CD4-positive, alpha-beta memory T cell (primary cell): Measurements from ENCODE around the gene PLXNA1. TPM values are rescaled to one million over a fixed set of nuclear protein-coding genes. Genes with fewer than 3 reads are reported as not detected.

ENCODE experiments used
- CTCF ChIA-PET: fragments of 350-600 bp; sonication (Branson Sonifier 250); formaldehyde crosslinking; loops from one replicate; lab custom pipeline; 2021; ENCODE audit warnings: inconsistent platforms; ENCODE audit not compliant: partially characterized antibody; lab: Charles Lee
- POLR2A ChIA-PET: fragments of 350-600 bp; sonication (Branson Sonifier 250); formaldehyde crosslinking; loops from one replicate; lab custom pipeline; 2021; ENCODE audit not compliant: partially characterized antibody; lab: Charles Lee
- DNase-seq, 5 donors: peaks; one replicate each; pipeline versions ENCODE4 v3.0.0 to v3.0.0-alpha.2; 2020 to 2022; ENCODE audit warnings: mixed read lengths in 1 of 5
- H3K27ac ChIP-seq: one replicate; pipeline ENCODE4 v1.7.0; 2013; ENCODE audit warnings: low read depth, low read length
- H3K27me3 ChIP-seq: 2 replicates; pipeline ENCODE4 v1.7.0; 2013; ENCODE audit warnings: mild to moderate bottlenecking, low read length, moderate library complexity; ENCODE audit not compliant: insufficient read depth
- H3K36me3 ChIP-seq: 2 replicates; pipeline ENCODE4 v1.7.0; 2013; ENCODE audit warnings: mild to moderate bottlenecking, low read length, moderate library complexity; ENCODE audit not compliant: insufficient read depth
- H3K4me1 ChIP-seq: 2 replicates; pipeline ENCODE4 v1.7.0; 2013; ENCODE audit warnings: mild to moderate bottlenecking, low read length, moderate library complexity; ENCODE audit not compliant: insufficient read depth
- H3K4me3 ChIP-seq, 2 donors: one replicate each; pipeline ENCODE4 v1.7.0; 2013; ENCODE audit warnings: low read length in 2 of 2, mild to moderate bottlenecking in 1 of 2
- H3K9me3 ChIP-seq, 2 donors: one replicate each; pipeline ENCODE4 v1.7.0; 2013; ENCODE audit warnings: low read length in 2 of 2, control low read depth in 1 of 2; ENCODE audit not compliant: control insufficient read depth in 1 of 2
- H3K27ac Mint-ChIP-seq, 7 donors: one replicate each; pipeline ENCODE4 v1.8.0; 2020 to 2021; ENCODE audit warnings: mixed read lengths in 7 of 7, mild to moderate bottlenecking in 6 of 7, inconsistent platforms in 3 of 7, moderate library complexity in 3 of 7
- H3K27me3 Mint-ChIP-seq, 2 donors: one replicate each; pipeline ENCODE4 v1.8.0; 2020 to 2021; ENCODE audit warnings: mixed read lengths in 2 of 2
- H3K36me3 Mint-ChIP-seq, 2 donors: one replicate each; pipeline ENCODE4 v1.8.0; 2020 to 2021; ENCODE audit warnings: mixed read lengths in 2 of 2, inconsistent platforms in 1 of 2, mild to moderate bottlenecking in 1 of 2
- H3K4me1 Mint-ChIP-seq, 4 donors: one replicate each; pipeline ENCODE4 v1.8.0; 2020 to 2021; ENCODE audit warnings: mixed read lengths in 4 of 4, mild to moderate bottlenecking in 1 of 4
- H3K4me3 Mint-ChIP-seq, 8 donors: one replicate each; pipeline ENCODE4 v1.8.0; 2020 to 2021; ENCODE audit warnings: mixed read lengths in 8 of 8, mild to moderate bottlenecking in 7 of 8, moderate library complexity in 6 of 8, inconsistent platforms in 3 of 8
- H3K9me3 Mint-ChIP-seq, 8 donors: one replicate each; pipeline ENCODE4 v1.8.0; 2020 to 2021; ENCODE audit warnings: mixed read lengths in 8 of 8, mild to moderate bottlenecking in 5 of 8, inconsistent platforms in 3 of 8, moderate library complexity in 1 of 8
- intact Hi-C: fragments of 100-400 bp; cut with micrococcal nuclease; formaldehyde crosslinking; loops from one replicate; pipeline ENCODE4 v1.15.1; 2023
- polyA plus RNA-seq, 2 donors: library from polyadenylated mRNA; unstranded; fragments of 300-500 nt; fragmentation: Illumina TruSeq; gene quantifications; one replicate each; pipeline ENCODE4 v1.2.3, GENCODE V29; 2021
- total RNA-seq, 2 experiments: library from RNA; stranded (reverse); gene quantifications; one replicate each; pipeline ENCODE4 v1.2.3, GENCODE V29; 2021

Gene PLXNA1
- total and polyA plus RNA-seq, 4 experiments from 2014 or later: 0.34 to 21.3 (median 10.2) TPM

GRCh38 chr3:126952983-126953660 is 29.8 kb upstream of the PLXNA1 start:
- Mint-ChIP-seq H3K27me3 (no peaks in the 10 kb centered on the region), H3K4me3 (no peak overlapping the region), H3K9me3 (no peaks in the 10 kb centered on the region), H3K4me1 (peaks cover 0 to 2% (median under 1%) of the 10 kb centered on the region in 4 donors), H3K27ac (peak overlapping the region in 2 of 7 donors; percentile 26 to 35), H3K36me3 (peaks cover 6 to 11% of the 10 kb centered on the region in 2 donors)
- Histone ChIP-seq H3K27ac (no peak overlapping the region), H3K36me3 (peaks cover 5% of the 10 kb centered on the region), H3K27me3 (no peaks in the 10 kb centered on the region), H3K4me1 (no peaks in the 10 kb centered on the region), H3K9me3 (no peaks in the 10 kb centered on the region), H3K4me3 (no peak overlapping the region)
- DNase-seq: no peak
- intact Hi-C loops: no loop called here
- CTCF ChIA-PET: no interaction called here
- POLR2A ChIA-PET: no interaction called here

DNA sequence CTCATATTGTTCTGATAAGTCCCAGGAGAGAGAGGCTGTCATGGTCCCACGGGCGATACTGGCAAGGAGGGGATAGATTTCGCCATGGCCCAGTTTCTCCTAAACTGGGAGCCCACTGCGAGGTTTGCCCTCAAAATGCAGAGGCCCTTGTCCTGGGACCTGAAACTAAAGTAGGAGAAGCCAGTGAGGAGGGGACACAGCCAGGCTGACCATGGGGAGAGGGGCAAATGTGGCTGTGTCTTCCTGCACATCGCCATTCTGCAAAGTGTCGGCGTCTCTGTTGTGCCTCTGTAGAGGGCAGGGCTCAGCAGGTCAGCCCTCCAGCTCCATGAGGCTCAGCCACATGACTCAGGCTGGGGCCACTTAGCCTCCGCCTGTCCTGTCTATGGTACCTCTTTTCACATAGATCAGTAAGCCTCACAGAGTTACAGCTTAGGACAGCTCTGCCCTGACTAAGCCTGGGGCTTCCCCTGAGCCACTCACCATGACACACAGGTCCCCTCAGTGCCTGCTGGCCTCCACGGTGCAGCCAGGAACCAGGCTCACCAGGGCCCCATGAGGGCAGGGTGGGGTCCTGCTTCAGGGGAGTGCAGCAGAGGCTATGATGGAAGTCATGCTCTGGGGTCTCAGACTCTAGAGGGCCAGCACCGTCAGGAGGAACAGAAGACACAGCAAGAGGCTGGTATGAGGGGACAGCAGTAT is 28.6 kb upstream of the PLXNA1 start:
- Histone ChIP-seq H3K27me3 (no peaks in the 10 kb centered on the region), H3K4me1 (no peaks in the 10 kb centered on the region), H3K36me3 (no peaks in the 10 kb centered on the region), H3K27ac (no peak overlapping the region), H3K4me3 (no peak overlapping the region), H3K9me3 (no peaks in the 10 kb centered on the region)
- Mint-ChIP-seq H3K27me3 (no peaks in the 10 kb centered on the region), H3K36me3 (peaks cover under 1 to 3% of the 10 kb centered on the region in 2 donors), H3K4me3 (no peak overlapping the region), H3K27ac (no peak overlapping the region), H3K9me3 (no peaks in the 10 kb centered on the region), H3K4me1 (peaks cover 0 to 3% (median under 1%) of the 10 kb centered on the region in 4 donors)
- CTCF ChIA-PET: no interaction called here
- intact Hi-C loops: no loop called here
- DNase-seq: no peak
- POLR2A ChIA-PET: no interaction called here

- intact Hi-C loops: no loop called here
Measured at GRCh38 chr3:126955004-126955790, 27.7 kb upstream of the PLXNA1 start.

GRCh38 chr3:126956361-126956760 is 26.6 kb upstream of the PLXNA1 start:
- Histone ChIP-seq H3K4me1 (no peaks in the 10 kb centered on the region), H3K9me3 (no peaks in the 10 kb centered on the region), H3K36me3 (no peaks in the 10 kb centered on the region), H3K27ac (no peak overlapping the region), H3K27me3 (no peaks in the 10 kb centered on the region), H3K4me3 (no peak overlapping the region)
- H3K9me3 Mint-ChIP-seq: no peaks in the 10 kb centered on the region
- H3K4me1 Mint-ChIP-seq: peaks cover 0 to 3% (median under 1%) of the 10 kb centered on the region in 4 donors
- ChIA-PET CTCF (no interaction called here), POLR2A (no interaction called here)
- H3K4me3 Mint-ChIP-seq: no peak overlapping the region
- H3K27me3 Mint-ChIP-seq: no peaks in the 10 kb centered on the region
- H3K36me3 Mint-ChIP-seq: peaks cover 0 to 3% of the 10 kb centered on the region in 2 donors
- intact Hi-C loops: no loop called here
- no peak for DNase-seq
- peak overlapping the region in 1 of 7 donors; percentile 61 for H3K27ac Mint-ChIP-seq

More at GRCh38 chr3:126955004-126955790, 27.7 kb upstream of the PLXNA1 start:
- H3K36me3 ChIP-seq: no peaks in the 10 kb centered on the region
- Mint-ChIP-seq H3K27ac (peak overlapping the region in 1 of 7 donors; percentile 30), H3K9me3 (no peaks in the 10 kb centered on the region), H3K4me3 (no peak overlapping the region), H3K36me3 (peaks cover 0 to 3% of the 10 kb centered on the region in 2 donors), H3K27me3 (no peaks in the 10 kb centered on the region), H3K4me1 (peaks cover 0 to 3% (median under 1%) of the 10 kb centered on the region in 4 donors)
- no peaks in the 10 kb centered on the region for H3K4me1 ChIP-seq
- no peak overlapping the region for H3K27ac ChIP-seq
- H3K27me3 ChIP-seq: no peaks in the 10 kb centered on the region
- ChIA-PET POLR2A (no interaction called here), CTCF (no interaction called here)
- DNase-seq: no peak
- H3K9me3 ChIP-seq: no peaks in the 10 kb centered on the region
- no peak overlapping the region for H3K4me3 ChIP-seq

DNA sequence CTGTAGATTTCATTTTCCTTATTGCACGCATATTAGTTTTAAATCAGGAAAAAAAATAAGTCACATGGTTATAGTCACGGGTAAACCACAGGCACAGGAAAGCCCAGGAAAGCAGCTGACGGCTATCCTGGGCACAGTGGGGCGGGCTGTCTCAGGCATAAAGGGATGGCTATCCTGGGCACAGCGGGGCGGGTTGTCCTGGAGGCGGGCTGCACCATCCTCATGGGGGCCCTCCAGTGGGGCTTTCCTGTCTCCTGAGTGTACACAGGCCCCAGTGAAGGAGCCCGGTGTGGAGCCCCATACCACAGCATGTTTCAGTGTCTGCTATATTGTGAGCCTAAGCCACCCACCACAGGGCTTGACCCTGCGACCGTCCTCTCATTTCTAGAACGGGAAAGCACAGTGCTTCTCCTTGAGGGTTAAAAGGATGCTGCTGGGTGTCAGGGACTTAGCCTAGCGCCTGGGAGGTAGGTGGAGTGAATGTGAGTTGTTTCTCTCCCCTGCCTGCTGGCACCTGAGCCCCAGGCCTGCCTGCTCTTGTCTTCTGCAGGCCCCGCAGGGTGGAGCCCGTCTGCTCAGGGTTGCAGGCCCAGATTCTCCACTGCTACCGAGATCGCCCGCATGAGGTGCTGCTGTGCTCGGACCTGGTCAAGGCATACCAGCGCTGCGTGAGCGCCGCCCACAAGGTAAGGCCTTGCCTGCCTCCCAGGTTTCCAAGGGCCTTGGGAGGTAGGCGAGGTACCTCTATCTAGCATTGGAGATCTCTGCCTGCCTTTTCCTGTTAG is 25.9 kb upstream of the PLXNA1 start:
- DNase-seq: no peak
- no peak overlapping the region for H3K4me3 Mint-ChIP-seq
- H3K4me1 Mint-ChIP-seq: peaks cover 0 to 3% (median under 1%) of the 10 kb centered on the region in 4 donors
- no peaks in the 10 kb centered on the region for H3K27me3 ChIP-seq
- H3K27ac ChIP-seq: no peak overlapping the region
- H3K36me3 ChIP-seq: no peaks in the 10 kb centered on the region
- ChIA-PET POLR2A (no interaction called here), CTCF (no interaction called here)
- no peak overlapping the region for H3K27ac Mint-ChIP-seq
- intact Hi-C loops: no loop called here
- H3K4me3 ChIP-seq: no peak overlapping the region
- no peaks in the 10 kb centered on the region for H3K9me3 Mint-ChIP-seq
- no peaks in the 10 kb centered on the region for H3K27me3 Mint-ChIP-seq
- peaks cover 0 to 3% of the 10 kb centered on the region in 2 donors for H3K36me3 Mint-ChIP-seq
- H3K9me3 ChIP-seq: no peaks in the 10 kb centered on the region
- H3K4me1 ChIP-seq: no peaks in the 10 kb centered on the region

GRCh38 chr3:126957776-126958637 is 24.9 kb upstream of the PLXNA1 start:
- no peaks in the 10 kb centered on the region for H3K27me3 Mint-ChIP-seq
- intact Hi-C loops: no loop called here
- no peak overlapping the region for H3K4me3 Mint-ChIP-seq
- H3K27ac ChIP-seq: no peak overlapping the region
- H3K4me1 ChIP-seq: no peaks in the 10 kb centered on the region
- no peak for DNase-seq
- H3K27me3 ChIP-seq: no peaks in the 10 kb centered on the region
- ChIA-PET CTCF (no interaction called here), POLR2A (no interaction called here)
- H3K9me3 ChIP-seq: no peaks in the 10 kb centered on the region
- peaks cover 0 to 3% (median under 1%) of the 10 kb centered on the region in 4 donors for H3K4me1 Mint-ChIP-seq
- H3K4me3 ChIP-seq: no peak overlapping the region
- H3K9me3 Mint-ChIP-seq: no peaks in the 10 kb centered on the region
- H3K27ac Mint-ChIP-seq: no peak overlapping the region
- peaks cover 0 to 3% of the 10 kb centered on the region in 2 donors for H3K36me3 Mint-ChIP-seq
- H3K36me3 ChIP-seq: no peaks in the 10 kb centered on the region
